ENCODE data around the gene TET1. TPM values are rescaled to one million over a fixed set of nuclear protein-coding genes. Genes with fewer than 3 reads are reported as not detected.

TET1 gene
- total RNA-seq, 4 donors from 2014 or later: 6.9 to 9.6 (median 8.8) TPM

DNA sequence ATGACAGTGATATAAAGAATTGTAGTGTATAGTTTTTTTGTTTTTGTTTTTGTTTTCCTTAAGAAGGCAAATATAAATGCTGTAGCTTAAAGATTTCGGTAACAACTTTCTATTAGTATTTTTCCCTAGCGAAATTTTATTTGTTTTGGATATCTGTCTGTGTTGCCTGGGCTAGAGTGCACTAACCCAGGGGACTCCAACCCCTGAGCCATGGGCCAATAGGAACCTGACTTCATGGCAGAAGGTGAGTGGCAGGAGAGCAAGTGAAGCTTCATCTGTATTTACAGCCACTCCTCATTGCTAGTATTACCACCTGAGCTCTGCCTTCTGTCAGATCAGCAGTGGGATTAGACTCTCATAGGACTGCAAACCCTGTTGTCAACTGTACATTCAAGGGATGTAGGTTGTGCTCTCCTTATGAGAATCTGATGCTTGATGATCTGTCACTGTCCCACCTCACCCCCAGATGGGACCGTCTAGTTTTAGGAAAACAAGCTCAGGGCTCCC lies 95.5 kb downstream of the TET1 start:
- intact Hi-C loops (cut with DNase I): no loop called here
- Histone ChIP-seq H3K4me3 (no peak overlapping the region), H3K4me1 (no peaks in the 10 kb centered on the region), H3K36me3 (peaks cover 0 to 28% (median 2%) of the 10 kb centered on the region in 4 donors), H3K27me3 (no peaks in the 10 kb centered on the region), H3K27ac (replicated peaks in 1 of 4) (no peak overlapping the region), H3K9me3 (no peaks in the 10 kb centered on the region)
- DNase-seq (ENCODE audit: extremely low spot score): no peak
- TF ChIP-seq POLR2A (IDR thresholded peaks at IDR 0.05; ENCODE audit: low read depth) (no peak), CTCF (IDR thresholded peaks at IDR 0.05) (no peak), EP300 (IDR thresholded peaks at IDR 0.05) (no peak)
- WGBS: 93% methylated on average over 3 of the region's 3 CpGs

DNA sequence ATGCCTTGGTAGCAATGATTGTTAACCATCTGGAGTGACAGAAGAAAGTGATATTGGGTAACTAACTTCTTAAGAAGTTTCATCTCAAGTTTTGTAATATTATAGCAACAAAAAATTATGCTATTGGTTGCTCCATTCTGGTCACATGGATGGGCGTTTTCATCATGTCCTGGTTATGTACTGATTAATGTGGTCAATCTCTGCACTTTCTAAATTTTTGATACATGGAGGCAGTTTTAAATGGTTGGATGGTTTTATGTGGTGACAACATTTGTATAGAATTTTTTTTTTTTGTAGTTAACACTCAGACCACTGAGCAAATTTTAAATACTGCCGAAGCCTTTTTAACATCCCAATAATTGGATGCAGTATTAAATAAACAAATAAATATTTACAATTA lies 105.7 kb downstream of the TET1 start:
- Histone ChIP-seq H3K27me3 (no peaks in the 10 kb centered on the region), H3K27ac (replicated peaks in 1 of 4) (no peak overlapping the region), H3K4me1 (no peaks in the 10 kb centered on the region), H3K9me3 (no peaks in the 10 kb centered on the region), H3K36me3 (peaks cover 0 to 18% (median 0%) of the 10 kb centered on the region in 4 donors), H3K4me3 (no peak overlapping the region)
- intact Hi-C loops (cut with DNase I): no loop called here
- DNase-seq (ENCODE audit: extremely low spot score): no peak
- 92% methylated on average over 2 of the region's 2 CpGs for WGBS
- TF ChIP-seq EP300 (IDR thresholded peaks at IDR 0.05) (no peak), CTCF (IDR thresholded peaks at IDR 0.05) (no peak), POLR2AphosphoS5 (IDR thresholded peaks at IDR 0.05) (no peak), POLR2A (IDR thresholded peaks at IDR 0.05; ENCODE audit: low read depth) (no peak)

- intact Hi-C loops (cut with DNase I): no loop called here
- H3K4me3 ChIP-seq: no peak overlapping the region
- 57% methylated on average over 5 of the region's 5 CpGs for WGBS
- H3K9me3 ChIP-seq: no peaks in the 10 kb centered on the region
- no peaks in the 10 kb centered on the region for H3K4me1 ChIP-seq
- TF ChIP-seq EP300 (IDR thresholded peaks at IDR 0.05): no peak
- TF ChIP-seq CTCF (IDR thresholded peaks at IDR 0.05): no peak
- no peak for TF ChIP-seq POLR2AphosphoS5 (IDR thresholded peaks at IDR 0.05)
- no peak for TF ChIP-seq POLR2A (IDR thresholded peaks at IDR 0.05; ENCODE audit: low read depth)
- DNase-seq (ENCODE audit: extremely low spot score): no peak
- peaks cover 0 to 18% (median 0%) of the 10 kb centered on the region in 4 donors for H3K36me3 ChIP-seq
- H3K27me3 ChIP-seq: no peaks in the 10 kb centered on the region
- no peak overlapping the region for H3K27ac ChIP-seq (replicated peaks in 1 of 4)
These were observed 106.2 kb downstream of the TET1 start for GRCh38 chr10:68666280-68666760.

GRCh38 chr10:68668231-68668630 lies 108.1 kb downstream of the TET1 start:
- Histone ChIP-seq H3K27ac (replicated peaks in 1 of 4) (no peak overlapping the region), H3K9me3 (no peaks in the 10 kb centered on the region), H3K4me3 (no peak overlapping the region), H3K4me1 (no peaks in the 10 kb centered on the region), H3K36me3 (peaks cover 0 to 23% (median 3%) of the 10 kb centered on the region in 4 donors), H3K27me3 (no peaks in the 10 kb centered on the region)
- no peak for DNase-seq (ENCODE audit: extremely low spot score)
- intact Hi-C loops (cut with DNase I): no loop called here
- WGBS: 91% methylated on average over 5 of the region's 5 CpGs
- TF ChIP-seq CTCF (IDR thresholded peaks at IDR 0.05) (no peak), POLR2A (IDR thresholded peaks at IDR 0.05; ENCODE audit: low read depth) (no peak), EP300 (IDR thresholded peaks at IDR 0.05) (no peak), POLR2AphosphoS5 (IDR thresholded peaks at IDR 0.05) (no peak)

- H3K36me3 ChIP-seq: peaks cover 0 to 29% (median 6%) of the 10 kb centered on the region in 4 donors
- H3K27ac ChIP-seq (replicated peaks in 1 of 4): no peak overlapping the region
- 90% methylated on average over 4 of the region's 4 CpGs for WGBS
- DNase-seq (ENCODE audit: extremely low spot score): no peak
- intact Hi-C loops (cut with DNase I): no loop called here
- H3K4me1 ChIP-seq: no peaks in the 10 kb centered on the region
- H3K9me3 ChIP-seq: no peaks in the 10 kb centered on the region
- H3K4me3 ChIP-seq: no peak overlapping the region
- no peak for TF ChIP-seq POLR2A (IDR thresholded peaks at IDR 0.05; ENCODE audit: low read depth)
- TF ChIP-seq EP300 (IDR thresholded peaks at IDR 0.05): no peak
- H3K27me3 ChIP-seq: no peaks in the 10 kb centered on the region
These were observed 108.8 kb downstream of the TET1 start for GRCh38 chr10:68668972-68669371.
